22Rv1 (cell line): ENCODE results near the gene IQSEC3.

ENCODE experiments used
- H3K27ac ChIP-seq: fragments of 450-650 bp; 2 replicates; pipeline ENCODE4 v1.5.1; 2017
- CTCF ChIP-seq: fragments of 450-650 bp; IDR thresholded peaks from 2 replicates; pipeline ENCODE4 v1.5.1; 2017; ENCODE audit warnings: mild to moderate bottlenecking
- ZFX ChIP-seq: fragments of 450-650 bp; IDR thresholded peaks from 2 replicates; pipeline ENCODE4 v1.6.1; 2017; ENCODE audit warnings: antibody characterized with exemption, borderline replicate concordance

Gene IQSEC3

GRCh38 chr12:162467-163307 lies 96.1 kb downstream of the IQSEC3 start:
- no peak for TF ChIP-seq ZFX

GRCh38 chr12:163406-163986 lies 96.9 kb downstream of the IQSEC3 start:
- H3K27ac ChIP-seq: no peak overlapping the region
- TF ChIP-seq ZFX (no peak), CTCF (no peak)

More at GRCh38 chr12:162467-163307, 96.1 kb downstream of the IQSEC3 start:
- H3K27ac ChIP-seq: no peak overlapping the region

DNA sequence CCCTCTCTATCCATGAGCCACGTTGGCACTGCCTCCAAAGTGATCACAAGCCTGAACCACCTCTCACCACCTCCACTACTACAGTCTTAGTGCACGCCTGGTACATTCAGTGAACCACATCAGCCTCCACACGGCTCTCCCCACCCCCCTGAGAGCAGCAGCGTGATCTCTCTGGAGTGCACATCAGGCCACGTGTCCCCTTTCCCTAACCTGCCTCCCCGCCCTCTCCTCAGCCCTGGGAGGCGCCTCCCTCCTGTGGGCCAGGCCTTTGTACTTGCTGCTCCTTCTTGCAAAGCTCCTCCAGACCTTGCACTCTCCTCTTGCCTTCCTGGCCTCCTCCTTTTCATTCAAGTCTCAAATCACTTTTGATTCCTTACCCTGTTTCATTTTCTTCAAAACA lies 97.6 kb downstream of the IQSEC3 start:
- no peak overlapping the region for H3K27ac ChIP-seq
- TF ChIP-seq ZFX (no peak), CTCF (no peak)

GRCh38 chr12:165862-166368 lies 99.3 kb downstream of the IQSEC3 start:
- TF ChIP-seq CTCF (no peak), ZFX (no peak)
- no peak overlapping the region for H3K27ac ChIP-seq

- no peak for TF ChIP-seq CTCF
- TF ChIP-seq ZFX: no peak
Observed at GRCh38 chr12:166425-167075, 100.0 kb downstream of the IQSEC3 start.

DNA sequence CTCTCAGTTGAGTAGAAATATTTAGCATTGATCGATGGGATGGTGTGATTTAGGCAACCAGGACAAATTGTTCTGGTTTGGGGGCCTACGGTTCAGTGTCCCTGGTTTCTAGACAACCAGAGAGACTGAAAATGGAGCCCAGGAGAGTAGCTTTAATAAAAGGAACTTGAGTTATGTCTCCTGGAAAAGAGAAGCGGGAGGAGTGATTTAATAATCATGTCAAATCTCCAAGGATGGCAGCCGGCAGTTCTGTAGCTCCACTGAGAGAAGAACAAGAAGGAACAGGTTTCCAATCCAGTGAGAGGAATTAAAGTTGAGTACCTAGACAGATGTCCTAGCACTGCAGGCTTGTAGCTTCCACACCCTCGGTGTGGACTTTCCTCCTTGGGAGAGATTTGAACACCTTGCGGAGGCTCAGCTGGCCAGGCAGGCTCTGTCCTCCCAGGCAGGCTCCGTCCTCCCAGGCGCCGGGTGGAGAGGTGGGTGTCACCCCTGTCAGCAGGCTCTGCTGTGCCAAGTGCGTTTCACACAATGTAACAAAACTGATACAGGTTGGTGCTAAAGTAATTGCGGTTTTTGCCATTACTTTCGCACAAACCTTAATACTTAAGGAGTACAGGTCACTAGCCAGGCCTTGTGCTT lies 101.5 kb downstream of the IQSEC3 start:
- H3K27ac ChIP-seq: no peak overlapping the region

More at GRCh38 chr12:166425-167075, 100.0 kb downstream of the IQSEC3 start:
- H3K27ac ChIP-seq: no peak overlapping the region

More for the DNA sequence above, 101.5 kb downstream of the IQSEC3 start:
- TF ChIP-seq ZFX (no peak), CTCF (no peak)
